ENCODE measurements around the gene SFRP5. TPM values are rescaled to one million over a fixed set of nuclear protein-coding genes. Genes with fewer than 3 reads are reported as not detected.

Gene SFRP5
- total RNA-seq, 1 experiment from 2014 or later: 3.5 TPM

GRCh38 chr10:97757471-97757870 lies 14.3 kb downstream of the SFRP5 start:
- H3K4me1 Mint-ChIP-seq: peaks cover 7% of the 10 kb centered on the region; the same call in 1 of the 2 replicates
- CTCF ChIA-PET: interaction anchor here (0.7 to 0.8 kb wide), 3 partner anchors 13 to 319 kb away, joined by 3 to 4 read pairs (median 4); no protein-coding TSS in a partner anchor
- no peak for ATAC-seq
- peaks cover 44% of the 10 kb centered on the region for H3K36me3 Mint-ChIP-seq
- H3K27me3 Mint-ChIP-seq (ENCODE audit: low read depth): no peaks in the 10 kb centered on the region
- H3K4me3 Mint-ChIP-seq: no peak overlapping the region
- no peak for TF ChIP-seq TP53 (CRISPR knock-in tag; IDR thresholded peaks at IDR 0.05)
- no peak for TF ChIP-seq OVOL2 (CRISPR knock-in tag; IDR thresholded peaks at IDR 0.05; ENCODE audit: borderline replicate concordance)
- TF ChIP-seq ZNF512 (CRISPR knock-in tag; IDR thresholded peaks at IDR 0.05; ENCODE audit: borderline replicate concordance): no peak
- no peak for TF ChIP-seq ATF6 (CRISPR knock-in tag; IDR thresholded peaks at IDR 0.05)
- TF ChIP-seq ZNF138 (CRISPR knock-in tag; conservative IDR thresholded peaks at IDR 0.05): no peak
- no peak for TF ChIP-seq RELA (CRISPR knock-in tag; IDR thresholded peaks at IDR 0.05; ENCODE audit: borderline replicate concordance)
- no peak for TF ChIP-seq TEAD4 (CRISPR knock-in tag; IDR thresholded peaks at IDR 0.05)
- TF ChIP-seq SOX15 (CRISPR knock-in tag; IDR thresholded peaks at IDR 0.05): no peak
- TF ChIP-seq E2F5 (CRISPR knock-in tag; IDR thresholded peaks at IDR 0.05): no peak
- no peak for TF ChIP-seq JAZF1 (CRISPR knock-in tag; IDR thresholded peaks at IDR 0.05)
- no peak for TF ChIP-seq CREB1 (CRISPR knock-in tag; IDR thresholded peaks at IDR 0.05)
- no peak for TF ChIP-seq AFF4 (CRISPR knock-in tag; IDR thresholded peaks at IDR 0.05; ENCODE audit: borderline replicate concordance)
- no peak for TF ChIP-seq NR1H2 (CRISPR knock-in tag; IDR thresholded peaks at IDR 0.05)
- TF ChIP-seq SP1 (CRISPR knock-in tag; conservative IDR thresholded peaks at IDR 0.05): no peak
- no peak for TF ChIP-seq ARID4B (CRISPR knock-in tag; IDR thresholded peaks at IDR 0.05; ENCODE audit: borderline replicate concordance)
- no peak for TF ChIP-seq FOXP4 (CRISPR knock-in tag; IDR thresholded peaks at IDR 0.05)
- TF ChIP-seq GABPB1 (CRISPR knock-in tag; IDR thresholded peaks at IDR 0.05): no peak
- no peak for TF ChIP-seq IRF1 (CRISPR knock-in tag; IDR thresholded peaks at IDR 0.05)
- TF ChIP-seq ZNF425 (CRISPR knock-in tag; conservative IDR thresholded peaks at IDR 0.05): no peak
- TF ChIP-seq MXD4 (CRISPR knock-in tag; IDR thresholded peaks at IDR 0.05; ENCODE audit: borderline replicate concordance): no peak
- H3K27ac Mint-ChIP-seq: no peak overlapping the region
- POLR2A ChIA-PET: no interaction called here
- DNase-seq (ENCODE audit: low spot score): no peak
- no peaks in the 10 kb centered on the region for H3K9me3 Mint-ChIP-seq
